Measurements from ENCODE around the gene ATP8B1.
"Not testable (repeated sequence)": the region's sequence is repeated elsewhere in the genome, so short reads cannot be mapped to it uniquely, and the experiment has no call there.

Gene ATP8B1

GRCh38 chr18:57827646-57828045 lies 24.5 kb upstream of the ATP8B1 start:
- H3K4me3 ChIP-seq, result no peak overlapping the region
- no peak for TF ChIP-seq Cebpa-rat (IDR thresholded peaks at IDR 0.05)
- no peak overlapping the region for H3K27ac ChIP-seq
- no peaks in the 10 kb centered on the region; a peak in 2 of 22 replicates for H3K36me3 ChIP-seq
- peaks cover 10 to 20% (median 14%) of the 10 kb centered on the region in 10 experiments; a peak in 19 of 20 replicates for H3K4me1 ChIP-seq
- H3K9ac ChIP-seq, result no peak overlapping the region
- peaks cover 9 to 25% (median 20%) of the 10 kb centered on the region in 11 experiments for H3K9me3 ChIP-seq (replicated peaks in 1 of 11)
- H4K20me1 ChIP-seq, result no peaks in the 10 kb centered on the region
- H3K4me2 ChIP-seq, result no peak overlapping the region
- no peaks in the 10 kb centered on the region for H3K27me3 ChIP-seq

- Histone ChIP-seq H3K4me3 (no peak overlapping the region), H3K27me3 (no peaks in the 10 kb centered on the region), H4K20me1 (no peaks in the 10 kb centered on the region), H3K36me3 (no peaks in the 10 kb centered on the region), H3K9me3 (replicated peaks in 1 of 11) (peaks cover 0 to 11% (median 9%) of the 10 kb centered on the region in 11 experiments; a peak in 16 of 22 replicates), H3K27ac (no peak overlapping the region), H3K4me1 (peaks cover 2 to 8% (median 4%) of the 10 kb centered on the region in 10 experiments; a peak in 18 of 20 replicates), H3K9ac (no peak overlapping the region), H3K4me2 (no peak overlapping the region)
- no peak for TF ChIP-seq Cebpa-rat (IDR thresholded peaks at IDR 0.05)
Observed at GRCh38 chr18:57826252-57826651, 23.1 kb upstream of the ATP8B1 start.

GRCh38 chr18:57820583-57820982 lies 17.5 kb upstream of the ATP8B1 start:
- H3K27me3 ChIP-seq; H3K27ac ChIP-seq; H3K4me1 ChIP-seq; H3K9me3 ChIP-seq (replicated peaks in 1 of 11); H3K4me3 ChIP-seq; H3K36me3 ChIP-seq; H3K4me2 ChIP-seq; H3K9ac ChIP-seq; H4K20me1 ChIP-seq: not testable (repeated sequence)

- H3K9me3 ChIP-seq (replicated peaks in 1 of 11), result no peaks in the 10 kb centered on the region; a peak in 2 of 22 replicates
- no peak overlapping the region for H3K4me3 ChIP-seq
- H4K20me1 ChIP-seq, result no peaks in the 10 kb centered on the region
- H3K4me2 ChIP-seq, result no peak overlapping the region
- H3K9ac ChIP-seq, result no peak overlapping the region
- no peak for TF ChIP-seq Cebpa-rat (IDR thresholded peaks at IDR 0.05)
- no peaks in the 10 kb centered on the region for H3K36me3 ChIP-seq
- H3K27ac ChIP-seq, result no peak overlapping the region
- H3K27me3 ChIP-seq, result no peaks in the 10 kb centered on the region
- peaks cover 0 to 3% (median 0%) of the 10 kb centered on the region in 10 experiments; a peak in 3 of 20 replicates for H3K4me1 ChIP-seq
Observed at GRCh38 chr18:57819671-57820460, 16.8 kb upstream of the ATP8B1 start.

- Histone ChIP-seq H3K9ac (no peak overlapping the region), H4K20me1 (no peaks in the 10 kb centered on the region), H3K4me3 (no peak overlapping the region), H3K4me1 (no peaks in the 10 kb centered on the region), H3K4me2 (no peak overlapping the region), H3K27me3 (no peaks in the 10 kb centered on the region), H3K9me3 (replicated peaks in 1 of 11) (peaks cover 0 to 4% (median 0%) of the 10 kb centered on the region in 11 experiments; a peak in 2 of 22 replicates), H3K36me3 (no peaks in the 10 kb centered on the region), H3K27ac (no peak overlapping the region)
- no peak for TF ChIP-seq Cebpa-rat (IDR thresholded peaks at IDR 0.05)
Observed at GRCh38 chr18:57819119-57819518, 16.0 kb upstream of the ATP8B1 start.

GRCh38 chr18:57816208-57816954 lies 13.3 kb upstream of the ATP8B1 start:
- no peak for TF ChIP-seq Cebpa-rat (IDR thresholded peaks at IDR 0.05)
- H3K27ac ChIP-seq, result no peak overlapping the region
- no peaks in the 10 kb centered on the region for H3K27me3 ChIP-seq
- no peak overlapping the region for H3K4me2 ChIP-seq
- H4K20me1 ChIP-seq, result no peaks in the 10 kb centered on the region
- H3K4me3 ChIP-seq, result no peak overlapping the region
- peaks cover 22 to 31% (median 26%) of the 10 kb centered on the region in 11 experiments for H3K9me3 ChIP-seq (replicated peaks in 1 of 11)
- no peak overlapping the region for H3K9ac ChIP-seq
- H3K4me1 ChIP-seq, result no peaks in the 10 kb centered on the region
- H3K36me3 ChIP-seq, result peaks cover 0 to 4% (median 0%) of the 10 kb centered on the region in 11 experiments; a peak in 2 of 22 replicates

- Histone ChIP-seq H3K9me3 (replicated peaks in 1 of 11) (peaks cover 24 to 34% (median 30%) of the 10 kb centered on the region in 11 experiments), H3K9ac (no peak overlapping the region), H3K4me1 (no peaks in the 10 kb centered on the region), H3K27ac (no peak overlapping the region), H3K27me3 (no peaks in the 10 kb centered on the region), H3K4me2 (no peak overlapping the region), H3K4me3 (no peak overlapping the region), H4K20me1 (no peaks in the 10 kb centered on the region), H3K36me3 (peaks cover 0 to 4% (median 0%) of the 10 kb centered on the region in 11 experiments; a peak in 2 of 22 replicates)
- no peak for TF ChIP-seq Cebpa-rat (IDR thresholded peaks at IDR 0.05)
Observed at GRCh38 chr18:57814555-57814954, 11.4 kb upstream of the ATP8B1 start.

GRCh38 chr18:57813245-57813644 lies 10.1 kb upstream of the ATP8B1 start:
- TF ChIP-seq Cebpa-rat (IDR thresholded peaks at IDR 0.05), result no peak
- H3K36me3 ChIP-seq, result peaks cover 0 to 4% (median 0%) of the 10 kb centered on the region in 11 experiments; a peak in 2 of 22 replicates

GRCh38 chr18:57812126-57812477 lies 9.0 kb upstream of the ATP8B1 start:
- Histone ChIP-seq H3K9me3 (replicated peaks in 1 of 11) (peaks cover 24 to 34% (median 30%) of the 10 kb centered on the region in 11 experiments), H3K27me3 (no peaks in the 10 kb centered on the region), H3K4me3 (no peak overlapping the region), H3K9ac (no peak overlapping the region), H3K4me2 (no peak overlapping the region), H4K20me1 (no peaks in the 10 kb centered on the region), H3K4me1 (peaks cover 0 to 4% (median 0%) of the 10 kb centered on the region in 10 experiments; a peak in 1 of 20 replicates), H3K36me3 (peaks cover 0 to 4% (median 0%) of the 10 kb centered on the region in 11 experiments; a peak in 2 of 22 replicates), H3K27ac (no peak overlapping the region)
- no peak for TF ChIP-seq Cebpa-rat (IDR thresholded peaks at IDR 0.05)

More at GRCh38 chr18:57813245-57813644, 10.1 kb upstream of the ATP8B1 start:
- Histone ChIP-seq H3K27me3 (no peaks in the 10 kb centered on the region), H3K4me2 (no peak overlapping the region), H3K4me3 (no peak overlapping the region), H3K9me3 (replicated peaks in 1 of 11) (peaks cover 24 to 34% (median 30%) of the 10 kb centered on the region in 11 experiments), H3K9ac (no peak overlapping the region), H3K27ac (no peak overlapping the region), H3K4me1 (no peaks in the 10 kb centered on the region), H4K20me1 (no peaks in the 10 kb centered on the region)

Data from BLaER1 treated with 17β-estradiol and CSF1 and Interleukin-3, amounts not matched to agents 10 nM and 100 nM (cell line).